Stimulated activated CD4-positive, alpha-beta T cell treated with anti-CD3 and anti-CD28 coated beads, Interleukin-4, amount 100 ng/mL, for 24 hours (primary cell): ENCODE data around the gene AMN1.
"Not testable (repeated sequence)": the region's sequence is repeated elsewhere in the genome, so short reads cannot be mapped to it uniquely, and the experiment has no call there.

ENCODE experiments used
- DNase-seq: peaks from one replicate; pipeline ENCODE4 v3.0.0-alpha.2; 2020

AMN1 gene

GRCh38 chr12:31728917-31729640 lies at the start of gene AMN1:
Gene AMN1, minus strand, starts transcription at chr12:31729021. Its CDS starts 13 bp downstream, at chr12:31729008.
- DNase-seq: peak; percentile 98

DNA sequence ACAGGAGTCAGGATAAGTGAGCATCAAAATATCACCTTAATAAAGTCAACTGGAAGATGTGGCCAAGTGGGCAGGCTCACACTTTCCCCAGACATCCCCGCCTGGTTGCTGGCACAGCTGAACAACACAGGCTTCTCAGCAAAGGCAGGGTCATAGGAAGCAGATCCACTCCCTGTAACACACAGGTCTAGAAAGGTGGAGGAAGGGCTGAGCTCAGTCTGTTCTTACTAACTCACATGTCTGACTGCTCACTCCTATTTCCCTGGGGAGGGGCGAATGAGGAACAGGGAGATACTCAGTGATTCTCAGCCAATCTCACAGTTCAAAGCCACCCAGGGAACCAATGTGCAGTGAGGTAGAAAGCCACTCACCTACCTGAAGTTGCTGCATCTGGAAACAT lies 45.0 kb upstream of the AMN1 start:
- no peak for DNase-seq

- DNase-seq: no peak
Measured at GRCh38 chr12:31773223-31773750, 44.5 kb upstream of the AMN1 start.

DNA sequence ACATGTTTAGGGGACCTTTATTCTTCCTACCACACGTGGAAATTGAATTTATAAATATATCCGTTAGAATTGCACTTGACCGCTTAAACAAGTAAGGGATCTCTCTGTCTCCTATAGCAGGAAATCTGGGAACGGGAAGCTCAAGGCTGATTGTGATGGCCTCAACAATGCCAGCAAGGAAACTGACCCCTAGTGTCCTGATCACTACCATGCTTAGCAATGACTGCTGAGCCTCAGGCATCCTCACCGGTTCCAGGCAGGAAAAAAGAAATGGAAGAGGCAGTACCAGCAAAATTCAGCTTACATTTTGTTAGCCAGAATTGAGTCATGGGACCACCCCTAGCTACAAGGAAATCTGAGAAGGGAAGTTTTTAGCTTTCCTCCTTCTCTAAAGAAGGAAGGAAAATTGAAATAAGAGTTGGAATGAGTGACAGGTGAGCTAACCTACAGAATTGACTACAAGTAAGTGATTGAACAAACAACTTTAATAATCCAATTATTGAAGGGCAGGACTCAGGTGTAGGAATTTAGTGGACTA lies 43.9 kb upstream of the AMN1 start:
- DNase-seq: no peak

DNA sequence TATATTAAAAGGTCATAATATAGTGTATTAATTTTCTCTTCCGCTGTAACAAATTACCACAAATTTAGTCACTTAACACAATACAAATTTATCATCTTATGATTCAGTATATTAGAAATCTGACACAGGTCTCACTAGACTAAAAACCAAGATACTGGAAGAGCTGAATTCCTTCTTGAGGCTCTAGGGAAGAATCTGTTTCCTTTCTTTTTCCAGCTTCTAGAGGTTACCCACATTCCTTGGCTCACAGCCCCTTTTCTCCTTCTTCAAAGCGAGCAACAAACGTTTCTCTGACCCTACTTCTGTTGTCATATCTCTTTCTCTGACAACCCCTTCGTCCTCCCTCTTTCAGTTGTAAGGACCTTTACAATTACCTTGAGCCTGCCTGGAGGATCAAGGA lies 43.4 kb upstream of the AMN1 start:
- no peak for DNase-seq

- no peak for DNase-seq
Measured at GRCh38 chr12:31768046-31768445, 39.2 kb upstream of the AMN1 start.

GRCh38 chr12:31765931-31766330 lies 37.1 kb upstream of the AMN1 start:
- no peak for DNase-seq

DNA sequence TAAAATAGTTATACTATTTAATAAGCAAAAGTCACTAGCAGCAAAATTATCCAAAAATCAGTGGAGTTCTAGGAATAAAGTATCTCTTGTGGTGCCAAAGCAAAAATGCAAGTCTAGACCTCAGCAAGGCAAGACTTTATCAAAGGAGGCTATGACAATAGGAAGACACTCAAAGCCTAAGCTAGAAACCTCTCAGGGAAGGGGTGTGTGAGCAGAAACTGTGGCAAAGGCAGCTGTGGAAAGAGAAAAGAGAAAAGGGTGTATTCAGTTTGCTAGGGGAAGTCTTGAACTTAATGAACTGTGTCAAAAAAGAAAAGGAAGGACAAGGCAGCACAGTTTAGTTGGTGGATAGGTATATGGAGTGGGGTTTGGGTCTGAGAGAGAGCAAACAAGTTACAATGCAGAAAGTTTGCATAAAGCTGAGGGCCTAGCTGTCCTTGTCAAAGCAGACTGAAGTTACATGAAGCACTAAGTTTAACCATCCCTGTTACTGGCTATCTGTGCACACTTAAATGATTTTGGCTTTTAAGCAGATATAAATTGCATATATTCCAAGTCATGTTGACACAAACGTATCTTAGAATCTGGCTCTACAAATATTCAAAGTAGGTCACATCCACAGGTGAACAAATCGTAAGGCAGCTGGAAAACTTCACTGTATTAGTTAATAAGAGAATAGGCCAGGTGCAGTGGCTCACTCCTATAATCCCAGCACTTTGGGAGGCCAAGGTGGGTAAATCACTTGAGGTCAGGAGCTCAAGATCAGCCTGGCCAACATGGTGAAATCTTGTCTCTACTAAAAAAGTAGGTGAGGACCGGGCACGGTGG lies 31.0 kb upstream of the AMN1 start:
- no peak for DNase-seq

GRCh38 chr12:31758297-31758696 lies 29.5 kb upstream of the AMN1 start:
- not testable (repeated sequence) for DNase-seq

DNA sequence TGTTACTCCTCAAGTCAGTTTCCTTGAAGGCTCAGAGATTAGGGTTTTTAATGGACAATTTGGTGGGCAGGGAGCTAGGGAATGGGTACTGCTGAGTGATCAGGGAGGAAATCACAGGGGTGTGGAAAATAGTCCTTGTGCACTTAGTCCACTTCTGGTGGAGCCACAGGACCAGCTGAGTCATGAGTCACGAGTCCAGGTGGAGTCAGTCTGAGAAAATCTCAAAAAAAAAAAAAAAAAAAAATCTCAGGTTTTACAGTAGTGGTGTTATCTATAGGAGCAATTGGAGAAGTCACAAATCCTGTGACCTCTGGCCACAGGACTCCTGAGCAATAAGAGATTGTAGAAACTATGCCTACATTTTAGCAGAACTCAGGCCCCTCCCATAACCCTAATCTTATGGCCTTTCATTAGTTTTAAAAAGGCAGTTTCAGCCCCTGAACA lies 28.2 kb upstream of the AMN1 start:
- DNase-seq: no peak

DNA sequence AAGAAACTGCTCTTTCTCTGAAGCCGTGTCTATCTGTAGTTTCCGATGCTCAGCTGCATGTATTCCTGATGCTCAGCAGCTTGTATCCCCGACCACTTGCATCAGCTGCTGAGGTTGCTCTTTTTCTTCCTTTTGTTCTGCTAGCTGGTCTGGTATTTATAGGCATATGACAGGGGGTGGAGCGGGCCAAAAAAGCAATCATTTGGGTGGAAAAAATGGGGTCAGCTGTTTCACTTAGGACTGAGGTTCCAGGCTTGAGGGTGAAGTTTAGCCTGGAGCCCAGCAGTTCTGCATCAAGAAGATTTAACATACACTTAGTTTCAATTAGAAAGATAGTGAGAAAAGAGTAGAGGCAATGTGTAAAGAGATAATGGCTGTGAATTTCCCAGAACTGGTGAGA lies 23.6 kb upstream of the AMN1 start:
- DNase-seq: no peak

GRCh38 chr12:31751085-31751484 lies 22.3 kb upstream of the AMN1 start:
- no peak for DNase-seq

- DNase-seq: no peak
Measured at GRCh38 chr12:31750747-31751039, 21.9 kb upstream of the AMN1 start.

DNA sequence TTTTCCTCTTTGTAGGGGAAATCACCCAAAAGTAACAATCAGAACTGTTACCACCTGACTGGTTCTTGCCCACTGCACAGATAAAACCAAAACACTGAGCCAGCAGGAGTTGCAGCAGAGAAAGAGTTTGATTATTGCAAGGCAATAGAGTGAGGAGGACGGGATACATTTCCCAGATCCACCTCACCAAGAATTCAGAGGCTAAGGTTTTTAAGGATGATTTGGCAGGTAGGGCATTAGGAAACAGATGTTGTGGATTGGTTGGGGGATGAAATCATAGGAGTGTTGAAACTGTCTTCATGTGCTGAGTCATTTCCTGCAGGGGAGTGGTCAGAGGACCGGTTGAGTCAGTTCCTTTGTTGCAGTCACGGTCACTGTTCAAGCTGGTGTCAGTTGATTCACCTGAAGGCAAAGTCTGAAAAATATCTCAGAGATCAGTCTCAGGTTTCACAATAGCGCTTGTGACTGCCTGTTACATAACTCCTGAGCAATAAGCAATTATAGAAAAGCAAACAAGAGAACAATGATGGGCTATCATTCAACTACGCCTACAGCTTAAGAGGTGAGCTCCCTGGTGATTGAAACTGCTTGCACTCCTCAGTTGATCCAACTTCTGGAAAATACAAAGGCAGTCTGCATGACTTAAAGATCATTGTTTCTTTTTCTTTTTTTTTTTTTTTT lies 20.3 kb upstream of the AMN1 start:
- peak; percentile 79 for DNase-seq

DNA sequence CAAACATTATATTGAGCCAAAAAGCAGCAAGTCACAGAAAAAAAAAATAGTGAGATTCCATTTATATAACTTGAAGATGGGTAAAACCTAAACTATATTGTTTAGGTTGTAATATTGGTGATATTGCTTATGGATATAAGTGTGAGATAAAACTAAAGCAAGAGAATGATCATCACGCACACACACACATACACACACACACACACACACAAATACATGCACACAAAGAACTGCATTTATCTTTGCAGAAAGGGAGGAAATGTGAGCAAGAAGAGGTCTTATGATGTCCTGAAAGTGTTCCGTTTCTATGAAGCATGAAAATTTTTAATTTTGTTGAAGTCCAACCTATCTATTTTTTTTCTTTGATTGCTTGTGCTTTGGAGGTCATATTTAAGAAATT lies 16.4 kb upstream of the AMN1 start:
- DNase-seq: no peak

DNA sequence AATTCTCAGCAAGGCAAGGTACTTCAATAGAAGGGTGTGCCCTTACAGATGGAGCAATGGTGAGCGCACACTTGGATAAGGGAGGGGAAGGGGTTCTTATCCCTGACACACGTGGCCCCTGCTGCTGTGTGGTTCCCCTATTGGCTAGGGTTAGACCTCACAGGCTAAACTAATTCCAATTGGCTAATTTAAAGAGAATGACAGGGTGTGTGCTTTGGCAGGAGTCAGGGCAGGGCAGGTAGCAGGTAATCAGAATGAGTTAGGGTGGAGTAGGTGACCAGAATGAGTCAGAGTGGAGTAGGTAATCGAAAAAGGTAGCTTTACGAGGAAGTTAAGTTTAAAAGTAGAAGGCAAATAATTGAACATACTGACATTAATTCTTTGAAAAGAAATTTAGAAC lies 15.5 kb upstream of the AMN1 start:
- DNase-seq: not testable (repeated sequence)

DNA sequence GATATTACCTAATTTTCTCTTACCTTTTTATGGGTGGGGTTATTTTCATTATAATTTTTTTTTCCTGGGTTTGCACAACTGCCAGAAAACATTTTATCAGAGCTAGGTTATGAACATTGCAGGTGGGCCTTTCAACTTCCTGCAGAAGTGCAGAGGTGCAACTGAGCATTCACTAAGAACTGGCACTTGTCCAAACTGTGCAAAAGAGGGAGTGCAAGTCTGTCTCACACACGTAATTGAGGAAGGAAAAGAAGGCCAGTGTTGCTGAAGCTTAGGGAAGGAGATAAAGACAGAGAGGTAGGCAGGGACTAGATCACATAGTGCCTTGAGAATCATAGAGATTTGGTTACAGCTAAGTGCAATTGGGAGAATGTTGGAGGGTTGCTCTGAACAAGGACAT lies 14.1 kb upstream of the AMN1 start:
- DNase-seq: no peak

- no peak for DNase-seq
Measured at GRCh38 chr12:31740628-31741027, 11.8 kb upstream of the AMN1 start.

DNA sequence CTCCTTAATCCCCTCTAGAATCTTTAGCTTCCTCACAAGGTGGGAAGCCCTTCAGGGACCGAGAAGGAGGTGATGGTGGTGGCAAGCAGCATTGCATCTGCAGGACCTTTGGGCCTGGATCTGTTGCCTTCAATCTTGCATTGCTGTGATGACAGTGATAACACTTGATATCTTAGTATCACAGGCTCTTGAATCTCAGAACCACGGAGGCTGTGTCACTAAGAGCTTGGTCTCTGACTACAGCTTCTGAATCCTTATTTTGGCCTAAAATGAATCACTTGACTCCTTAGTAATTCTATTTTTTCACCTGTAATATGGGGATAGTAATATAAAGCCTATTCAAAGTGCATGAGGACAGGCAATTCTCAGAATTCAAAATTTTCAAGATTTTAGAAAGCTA lies 8.9 kb upstream of the AMN1 start:
- peak; percentile 28 for DNase-seq

GRCh38 chr12:31737345-31737744 lies 8.5 kb upstream of the AMN1 start:
- DNase-seq: no peak

DNA sequence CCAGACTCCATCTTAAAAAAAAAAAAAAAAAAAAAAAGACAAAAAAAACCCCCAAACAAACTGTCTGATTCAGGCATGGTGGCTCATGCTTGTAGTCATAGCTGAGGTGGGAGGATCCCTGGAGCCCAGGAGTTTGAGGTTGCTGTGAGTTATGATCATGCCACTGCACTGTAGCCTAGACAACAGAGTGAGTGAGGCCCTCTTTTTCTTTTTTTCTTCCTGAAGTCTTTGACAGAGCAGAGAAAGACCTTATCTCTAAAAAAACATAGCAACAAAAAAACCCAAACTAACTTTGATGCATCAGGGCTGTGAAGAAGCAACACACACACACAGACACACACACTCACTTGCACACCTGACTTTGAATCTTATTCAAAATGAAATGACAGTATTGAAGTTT lies 7.7 kb upstream of the AMN1 start:
- DNase-seq: peak; percentile 79

- peak; percentile 36 for DNase-seq
Measured at GRCh38 chr12:31733549-31734432, 5.0 kb upstream of the AMN1 start.
